Measurements from ENCODE around the gene PGAM5. TPM values are rescaled to one million over a fixed set of nuclear protein-coding genes. Genes with fewer than 3 reads are reported as not detected.

PGAM5 gene
- total and polyA plus RNA-seq, 3 experiments from 2014 or later = 31.8 to 102 (median 99.7) TPM

- Mint-ChIP-seq H3K27ac (peak overlapping the region; percentile 73 to 92 (median 82)), H3K27me3 (peaks cover 0 to 2% of the 10 kb centered on the region in 2 donors), H3K4me1 (peaks cover 17 to 34% (median 22%) of the 10 kb centered on the region in 3 donors), H3K4me3 (peak overlapping the region; percentile 66 to 90 (median 76)), H3K36me3 (peaks cover 0 to 23% (median 2%) of the 10 kb centered on the region in 3 donors), H3K9me3 (no peaks in the 10 kb centered on the region)
- H3K27me3 ChIP-seq (ENCODE audit: insufficient read depth, low read length, poor library complexity, severe bottlenecking) = no peaks in the 10 kb centered on the region
- no peaks in the 10 kb centered on the region for H3K9me3 ChIP-seq (ENCODE audit: low read length)
- POLR2A ChIA-PET = interaction anchor here (0.9 to 1.1 kb wide), 2 partner anchors 125 to 144 kb away, joined by 3 read pairs; partner anchors contain the start of gene CHFR
- DNase-seq = peak; percentile 77 to 89 (median 83)
- H3K4me1 ChIP-seq (ENCODE audit: insufficient read depth, low read length) = peaks cover 20% of the 10 kb centered on the region
- peak overlapping the region; percentile 58 for H3K4me3 ChIP-seq (ENCODE audit: low read length)
- H3K27ac ChIP-seq (ENCODE audit: low read depth, low read length) = peak overlapping the region; percentile 79
- H3K36me3 ChIP-seq (ENCODE audit: insufficient read depth, low read length) = peaks cover under 1% of the 10 kb centered on the region
- CTCF ChIA-PET = interaction anchor here (1.0 kb wide), 1 partner anchor 143 kb away, joined by 3 read pairs; no protein-coding TSS in a partner anchor
Measured at GRCh38 chr12:132761921-132762583, 51.4 kb downstream of the PGAM5 start.

GRCh38 chr12:132764231-132764630 is 53.6 kb downstream of the PGAM5 start:
- H3K4me3 Mint-ChIP-seq = peak overlapping the region in 1 of 7 donors; percentile 23
- peaks cover 0 to 2% of the 10 kb centered on the region in 2 donors for H3K27me3 Mint-ChIP-seq
- Histone ChIP-seq H3K36me3 (ENCODE audit: insufficient read depth, low read length) (no peaks in the 10 kb centered on the region), H3K9me3 (ENCODE audit: low read length) (no peaks in the 10 kb centered on the region), H3K4me3 (ENCODE audit: low read length) (no peak overlapping the region), H3K4me1 (ENCODE audit: insufficient read depth, low read length) (peaks cover 35% of the 10 kb centered on the region), H3K27me3 (ENCODE audit: insufficient read depth, low read length, poor library complexity, severe bottlenecking) (no peaks in the 10 kb centered on the region), H3K27ac (ENCODE audit: low read depth, low read length) (no peak overlapping the region)
- peak overlapping the region in 1 of 8 donors; percentile 17 for H3K27ac Mint-ChIP-seq
- CTCF ChIA-PET = interaction anchor here (0.7 to 2.5 kb wide), 2 partner anchors 34 to 140 kb away, joined by 3 to 12 read pairs; no protein-coding TSS in a partner anchor
- POLR2A ChIA-PET = no interaction called here
- DNase-seq = no peak
- no peaks in the 10 kb centered on the region for H3K9me3 Mint-ChIP-seq
- peaks cover 0 to 14% (median 2%) of the 10 kb centered on the region in 3 donors for H3K36me3 Mint-ChIP-seq
- peaks cover 19 to 33% (median 26%) of the 10 kb centered on the region in 3 donors for H3K4me1 Mint-ChIP-seq

GRCh38 chr12:132765361-132765760 is 54.7 kb downstream of the PGAM5 start:
- peak overlapping the region in 1 of 7 donors; percentile 60 for H3K4me3 Mint-ChIP-seq
- peaks cover 13 to 21% (median 21%) of the 10 kb centered on the region in 3 donors for H3K4me1 Mint-ChIP-seq
- no peaks in the 10 kb centered on the region for H3K36me3 ChIP-seq (ENCODE audit: insufficient read depth, low read length)
- H3K4me3 ChIP-seq (ENCODE audit: low read length) = no peak overlapping the region
- no peak for DNase-seq
- peaks cover 42% of the 10 kb centered on the region for H3K4me1 ChIP-seq (ENCODE audit: insufficient read depth, low read length)
- no peaks in the 10 kb centered on the region for H3K9me3 Mint-ChIP-seq
- H3K27me3 Mint-ChIP-seq = peaks cover 0 to under 1% of the 10 kb centered on the region in 2 donors
- CTCF ChIA-PET = interaction anchor here (2.5 kb wide), 1 partner anchor 139 kb away, joined by 12 read pairs; no protein-coding TSS in a partner anchor
- H3K9me3 ChIP-seq (ENCODE audit: low read length) = no peaks in the 10 kb centered on the region
- H3K36me3 Mint-ChIP-seq = peaks cover 0 to 9% (median 0%) of the 10 kb centered on the region in 3 donors
- H3K27ac Mint-ChIP-seq = peak overlapping the region in 2 of 8 donors; percentile 50 to 67
- H3K27ac ChIP-seq (ENCODE audit: low read depth, low read length) = no peak overlapping the region
- H3K27me3 ChIP-seq (ENCODE audit: insufficient read depth, low read length, poor library complexity, severe bottlenecking) = no peaks in the 10 kb centered on the region
- POLR2A ChIA-PET = interaction anchor here (0.6 kb wide), 1 partner anchor 14 kb away, joined by 3 read pairs; no protein-coding TSS in a partner anchor

- POLR2A ChIA-PET = no interaction called here
- Histone ChIP-seq H3K36me3 (ENCODE audit: insufficient read depth, low read length) (no peaks in the 10 kb centered on the region), H3K4me3 (ENCODE audit: low read length) (no peak overlapping the region), H3K4me1 (ENCODE audit: insufficient read depth, low read length) (peaks cover 47% of the 10 kb centered on the region), H3K27me3 (ENCODE audit: insufficient read depth, low read length, poor library complexity, severe bottlenecking) (no peaks in the 10 kb centered on the region), H3K9me3 (ENCODE audit: low read length) (no peaks in the 10 kb centered on the region), H3K27ac (ENCODE audit: low read depth, low read length) (no peak overlapping the region)
- Mint-ChIP-seq H3K4me3 (peak overlapping the region in 1 of 7 donors; percentile 36), H3K36me3 (peaks cover 0 to 3% (median 0%) of the 10 kb centered on the region in 3 donors), H3K9me3 (no peaks in the 10 kb centered on the region), H3K4me1 (peaks cover 11 to 19% (median 18%) of the 10 kb centered on the region in 3 donors), H3K27ac (peak overlapping the region in 1 of 8 donors; percentile 67), H3K27me3 (no peaks in the 10 kb centered on the region)
- no peak for DNase-seq
- CTCF ChIA-PET = interaction anchor here (3.0 kb wide), 1 partner anchor 139 kb away, joined by 22 read pairs; no protein-coding TSS in a partner anchor
Measured at GRCh38 chr12:132766380-132767085, 55.9 kb downstream of the PGAM5 start.

GRCh38 chr12:132771126-132771838 is 60.6 kb downstream of the PGAM5 start:
- H3K4me1 ChIP-seq (ENCODE audit: insufficient read depth, low read length) = peaks cover 55% of the 10 kb centered on the region
- Mint-ChIP-seq H3K27ac (peak overlapping the region; percentile 33 to 86 (median 63)), H3K4me1 (peaks cover 11 to 21% (median 20%) of the 10 kb centered on the region in 3 donors)

More at GRCh38 chr12:132771126-132771838, 60.6 kb downstream of the PGAM5 start:
- no peaks in the 10 kb centered on the region for H3K27me3 Mint-ChIP-seq
- Histone ChIP-seq H3K9me3 (ENCODE audit: low read length) (no peaks in the 10 kb centered on the region), H3K27ac (ENCODE audit: low read depth, low read length) (no peak overlapping the region), H3K36me3 (ENCODE audit: insufficient read depth, low read length) (peaks cover 16% of the 10 kb centered on the region), H3K4me3 (ENCODE audit: low read length) (peak overlapping the region; percentile 34), H3K27me3 (ENCODE audit: insufficient read depth, low read length, poor library complexity, severe bottlenecking) (no peaks in the 10 kb centered on the region)
- no peaks in the 10 kb centered on the region for H3K9me3 Mint-ChIP-seq
- CTCF ChIA-PET = interaction anchor here (1.8 kb wide), 1 partner anchor 133 kb away, joined by 5 read pairs; no protein-coding TSS in a partner anchor
- peak; percentile 7 to 73 (median 35) for DNase-seq
- POLR2A ChIA-PET = no interaction called here
- peak overlapping the region in 2 of 7 donors; percentile 10 to 29 for H3K4me3 Mint-ChIP-seq
- peaks cover 3 to 38% (median 6%) of the 10 kb centered on the region in 3 donors for H3K36me3 Mint-ChIP-seq

Other genes with a start within 250 kb of the PGAM5 start
- 10 to 100 TPM; 58.1 to 62.1 TPM for gene FBRSL1, start 220.7 kb upstream of the PGAM5 start, total RNA-seq
- 1.4 TPM for gene FBRSL1, start 220.7 kb upstream of the PGAM5 start, polyA plus RNA-seq
- not detected for gene LRCOL1, start 100.3 kb upstream of the PGAM5 start, total RNA-seq
- gene LRCOL1, start 100.3 kb upstream of the PGAM5 start, polyA plus RNA-seq = not detected
- gene P2RX2, start 92.1 kb upstream of the PGAM5 start, total RNA-seq = not detected
- gene P2RX2, start 92.1 kb upstream of the PGAM5 start, polyA plus RNA-seq = not detected
- gene POLE, start 23.5 kb upstream of the PGAM5 start, total RNA-seq = 100 to 1,000 TPM; 109 to 117 TPM
- gene POLE, start 23.5 kb upstream of the PGAM5 start, polyA plus RNA-seq = 4.2 TPM
- 10 to 100 TPM; 21.2 to 22.5 TPM for gene PXMP2, start 23.3 kb upstream of the PGAM5 start, total RNA-seq
- gene PXMP2, start 23.3 kb upstream of the PGAM5 start, polyA plus RNA-seq = 14.5 TPM
- gene ANKLE2, start 51.0 kb downstream of the PGAM5 start, total RNA-seq = 100 to 1,000 TPM; 114 to 119 TPM
- 40.6 TPM for gene ANKLE2, start 51.0 kb downstream of the PGAM5 start, polyA plus RNA-seq
- 10 to 100 TPM; 63.7 to 68.2 TPM for gene GOLGA3, start 118.0 kb downstream of the PGAM5 start, total RNA-seq
- 13.4 TPM for gene GOLGA3, start 118.0 kb downstream of the PGAM5 start, polyA plus RNA-seq
- 10 to 100 TPM; 55.9 to 57.7 TPM for gene CHFR, start 176.8 kb downstream of the PGAM5 start, total RNA-seq
- 35.0 TPM for gene CHFR, start 176.8 kb downstream of the PGAM5 start, polyA plus RNA-seq
- 1 to 10 TPM; 5.6 to 6.2 TPM for gene ZNF605, start 245.5 kb downstream of the PGAM5 start, total RNA-seq
- gene ZNF605, start 245.5 kb downstream of the PGAM5 start, polyA plus RNA-seq = 1.5 TPM

Data from CD8-positive, alpha-beta memory T cell (primary cell).